IMR-90 (cell line): ENCODE data around the gene PHACTR3. TPM values are rescaled to one million over a fixed set of nuclear protein-coding genes. Genes with fewer than 3 reads are reported as not detected.

ENCODE experiments used
- ATAC-seq: fragments of 200-7000 bp; cut with Tn5 transposase; 2 replicates; pipeline ENCODE4 v1.9.1; 2020; ENCODE audit warnings: low read depth, mild to moderate bottlenecking, moderate library complexity
- BruUV-seq: library from RNA; stranded (reverse); fragments of 400-500 nt; replicated peaks from 2 replicates; lab custom pipeline; 2021; lab: Mats Ljungman, UMichigan
- CTCF ChIA-PET: fragments of 300-600 bp; formaldehyde crosslinking; extraction: SDS; loops from one replicate; lab custom pipeline; 2021; ENCODE audit warnings: antibody characterized with exemption; lab: Yijun Ruan, JAX
- POLR2A ChIA-PET: fragments of 300-600 bp; sonication (Branson Sonifier 250); formaldehyde crosslinking; loops from one replicate; lab custom pipeline; 2022; ENCODE audit warnings: antibody characterized with exemption; ENCODE audit not compliant: unreplicated experiment; lab: Charles Lee
- DNase-seq: peaks from one replicate; pipeline ENCODE4 v3.0.0; 2013
- H2AFZ ChIP-seq: replicated peaks from 2 replicates; pipeline ENCODE3; 2013; ENCODE audit warnings: low read length, mild to moderate bottlenecking; ENCODE audit not compliant: poor library complexity
- H2AK5ac ChIP-seq: 2 replicates; pipeline ENCODE4 v1.6.1; 2013; ENCODE audit warnings: low read depth, low read length, inconsistent platforms
- H2AK9ac ChIP-seq: replicated peaks from 2 replicates; pipeline ENCODE3; 2013; ENCODE audit warnings: mild to moderate bottlenecking, low read depth, low read length, moderate library complexity; ENCODE audit not compliant: poor library complexity
- H2BK120ac ChIP-seq: 2 replicates; pipeline ENCODE4 v1.6.1; 2013; ENCODE audit warnings: low read depth, low read length, inconsistent platforms
- H2BK15ac ChIP-seq: 3 replicates; pipeline ENCODE4 v1.6.1; 2013; ENCODE audit warnings: low read depth, low read length, inconsistent platforms
- H2BK20ac ChIP-seq: 2 replicates; pipeline ENCODE4 v1.6.1; 2013; ENCODE audit warnings: low read depth, mild to moderate bottlenecking, inconsistent platforms, low read length, moderate library complexity
- H2BK5ac ChIP-seq: 2 replicates; pipeline ENCODE4 v1.6.1; 2013; ENCODE audit warnings: mild to moderate bottlenecking, low read depth, low read length, inconsistent platforms; ENCODE audit not compliant: poor library complexity, severe bottlenecking
- H3K14ac ChIP-seq: replicated peaks from 2 replicates; pipeline ENCODE4 v1.6.1; 2013; ENCODE audit warnings: low read depth, low read length, inconsistent platforms
- H3K18ac ChIP-seq: 2 replicates; pipeline ENCODE4 v1.6.1; 2013; ENCODE audit warnings: low read depth, low read length, control low read depth
- H3K23ac ChIP-seq: 2 replicates; pipeline ENCODE4 v1.6.1; 2013; ENCODE audit warnings: low read depth, low read length, inconsistent platforms
- H3K27ac ChIP-seq: 2 replicates; pipeline ENCODE4 v1.5.1; 2013; ENCODE audit warnings: mild to moderate bottlenecking, control low read depth, low read length; ENCODE audit not compliant: insufficient read depth
- H3K27me3 ChIP-seq: 2 replicates; pipeline ENCODE4 v1.6.1; 2013; ENCODE audit warnings: low read length; ENCODE audit not compliant: control insufficient read depth, insufficient read depth
- H3K36me3 ChIP-seq: 2 replicates; pipeline ENCODE4 v1.6.1; 2013; ENCODE audit warnings: low read length, mixed read lengths; ENCODE audit not compliant: control insufficient read depth, insufficient read depth
- H3K4ac ChIP-seq: 2 replicates; pipeline ENCODE4 v1.6.1; 2013; ENCODE audit warnings: low read depth, low read length, inconsistent platforms
- H3K4me1 ChIP-seq: 2 replicates; pipeline ENCODE4 v1.6.1; 2013; ENCODE audit warnings: low read length, mixed read lengths; ENCODE audit not compliant: control insufficient read depth, insufficient read depth
- H3K4me2 ChIP-seq: 2 replicates; pipeline ENCODE4 v1.6.1; 2013; ENCODE audit warnings: low read depth, mild to moderate bottlenecking, control low read depth, low read length, moderate library complexity
- H3K4me3 ChIP-seq: 2 replicates; pipeline ENCODE4 v1.5.1; 2013; ENCODE audit warnings: low read depth, mild to moderate bottlenecking, control low read depth, low read length, moderate library complexity; ENCODE audit not compliant: insufficient read depth
- H3K56ac ChIP-seq: 2 replicates; pipeline ENCODE4 v1.6.1; 2013; ENCODE audit warnings: low read length, inconsistent platforms; ENCODE audit not compliant: insufficient read depth; ENCODE audit errors: extremely low read depth
- H3K79me1 ChIP-seq, 2 experiments: 2 replicates each; pipeline ENCODE4 v1.6.1; 2013; ENCODE audit warnings: low read length in 2 of 2, inconsistent platforms in 1 of 2, low read depth in 1 of 2
- H3K9ac ChIP-seq: 2 replicates; pipeline ENCODE4 v1.6.1; 2013; ENCODE audit warnings: low read depth, low read length, control low read depth
- H3K9me1 ChIP-seq: 2 replicates; pipeline ENCODE4 v1.6.1; 2013; ENCODE audit warnings: low read length, inconsistent platforms; ENCODE audit not compliant: insufficient read depth
- H3K9me3 ChIP-seq: 2 replicates; pipeline ENCODE4 v1.6.1; 2013; ENCODE audit warnings: low read length; ENCODE audit not compliant: control insufficient read depth, insufficient read depth
- H4K20me1 ChIP-seq: 2 replicates; pipeline ENCODE4 v1.6.1; 2013; ENCODE audit warnings: low read length, inconsistent platforms; ENCODE audit not compliant: insufficient read depth
- H4K5ac ChIP-seq: 2 replicates; pipeline ENCODE4 v1.6.1; 2013; ENCODE audit warnings: mild to moderate bottlenecking, low read depth, low read length, control low read depth
- H4K8ac ChIP-seq, 2 experiments: 2 replicates each; pipeline ENCODE4 v1.6.1; 2013; ENCODE audit warnings: low read depth in 2 of 2, low read length in 2 of 2, control low read depth in 1 of 2, inconsistent platforms in 1 of 2
- H4K91ac ChIP-seq: 2 replicates; pipeline ENCODE4 v1.6.1; 2013; ENCODE audit warnings: low read depth, low read length, inconsistent platforms; ENCODE audit not compliant: insufficient read depth
- CEBPB ChIP-seq: IDR thresholded peaks from 2 replicates; pipeline ENCODE4 v1.6.1; 2012; ENCODE audit warnings: low read depth, low read length, improper control_type of control experiment
- MAFK ChIP-seq: IDR thresholded peaks from 2 replicates; pipeline ENCODE4 v1.6.1; 2012; ENCODE audit warnings: low read depth, low read length, improper control_type of control experiment
- MAZ ChIP-seq: IDR thresholded peaks from 2 replicates; pipeline ENCODE4 v1.6.1; 2012; ENCODE audit warnings: low read depth, mild to moderate bottlenecking, low read length, improper control_type of control experiment, moderate library complexity, borderline replicate concordance
- MXI1 ChIP-seq: IDR thresholded peaks from 2 replicates; pipeline ENCODE4 v1.6.1; 2012; ENCODE audit warnings: low read depth, mild to moderate bottlenecking, low read length, moderate library complexity, borderline replicate concordance
- NFE2L2 ChIP-seq: fragments of 150-350 bp; IDR thresholded peaks from 2 replicates; pipeline ENCODE4 v1.6.1; 2016; ENCODE audit warnings: low read depth, mild to moderate bottlenecking, low read length
- POLR2A ChIP-seq: IDR thresholded peaks from 2 replicates; pipeline ENCODE4 v1.6.1; 2012; ENCODE audit warnings: mild to moderate bottlenecking, low read depth, low read length
- RCOR1 ChIP-seq: IDR thresholded peaks from 2 replicates; pipeline ENCODE4 v1.6.1; 2012; ENCODE audit warnings: mild to moderate bottlenecking, low read length, improper control_type of control experiment; ENCODE audit not compliant: insufficient replicate concordance
- RFX5 ChIP-seq: IDR thresholded peaks from 2 replicates; pipeline ENCODE4 v1.8.0; 2012; ENCODE audit warnings: low read depth, mild to moderate bottlenecking, low read length, moderate library complexity
- WGBS, 2 experiments: methylation state at CpG; one replicate each; pipeline versions ENCODE4 v1.1.5 to v1.1.7; 2013; ENCODE audit warnings: missing lambda C conversion rate in 2 of 2; ENCODE audit not compliant: insufficient read length in 1 of 2; ENCODE audit errors: extremely low coverage in 2 of 2; 5-methylcytosine and 5-hydroxymethylcytosine counted together
- dilution Hi-C: fragments of 300-500 bp; cut with HindIII; formaldehyde crosslinking; loops from one replicate; pipeline ENCODE4 v1.14.3; 2018; ENCODE audit warnings: low sequenced_read_pairs; ENCODE audit not compliant: unreplicated experiment
- in situ Hi-C: fragments of 300-500 bp; cut with MboI; formaldehyde crosslinking; loops from 3 replicates; pipeline ENCODE4 v1.14.3; 2019; ENCODE audit warnings: low sequenced_read_pairs, inconsistent platforms, mixed read lengths
- intact Hi-C: fragments of 100-400 bp; cut with micrococcal nuclease; formaldehyde crosslinking; loops from 2 replicates; pipeline ENCODE4 v1.10.0; 2022
- polyA plus RNA-seq, 3 experiments: library from polyadenylated mRNA; depleted of rRNA; stranded (reverse); fragments of >200 nt; gene quantifications; 2 replicates each; pipeline ENCODE4 v1.2.3, GENCODE V29; 2012; ENCODE audit warnings: low replicate concordance in 1 of 3
- total RNA-seq: library from RNA; depleted of rRNA; stranded (reverse); fragments of >200 nt; gene quantifications from 2 replicates; pipeline ENCODE4 v1.2.3, GENCODE V29; 2012
- TF ChIP-seq, protein P1 (sequence below): conservative IDR thresholded peaks from 2 replicates; pipeline ENCODE4 v1.5.1; 2012; ENCODE audit warnings: mild to moderate bottlenecking, low read depth, low read length, improper control_type of control experiment
- TF ChIP-seq, protein P2 (sequence below): fragments of 150-350 bp; IDR thresholded peaks from 2 replicates; pipeline ENCODE4 v1.6.1; 2016; ENCODE audit warnings: low read depth, mild to moderate bottlenecking, low read length, moderate library complexity, borderline replicate concordance

Gene PHACTR3
- total and polyA plus RNA-seq, 2 of the 4 experiments (the other 2 are of a cell fraction): not detected

DNA sequence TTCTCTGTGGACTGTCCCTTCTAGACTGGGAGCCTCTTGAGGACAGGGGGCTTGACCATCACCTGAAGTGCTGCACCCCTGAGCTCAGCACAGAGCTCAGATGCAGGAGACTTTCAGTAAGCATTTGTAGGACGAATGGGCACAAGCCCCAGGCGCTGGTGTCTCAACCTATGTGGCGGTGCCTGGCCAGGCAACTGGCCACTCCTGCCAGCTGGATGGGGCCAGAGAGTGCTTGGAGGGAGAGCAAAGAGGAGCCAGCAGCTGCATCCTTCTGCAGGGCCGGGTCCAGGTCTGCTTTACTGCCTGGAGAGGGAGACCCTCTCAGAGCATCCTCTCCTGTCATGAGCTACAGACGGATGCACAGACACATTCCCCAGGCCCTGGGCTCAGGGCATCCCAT is 4.5 kb downstream of the PHACTR3 start:
- Histone ChIP-seq H3K4me1 (no peaks in the 10 kb centered on the region), H3K27ac (no peak overlapping the region), H2BK5ac (no peak overlapping the region), H2AK9ac (no peak overlapping the region), H3K14ac (no peak overlapping the region), H3K27me3 (peaks cover 8% of the 10 kb centered on the region; the same call in 1 of the 2 replicates), H4K8ac (no peak overlapping the region), H2AFZ (no peak overlapping the region), H3K4me3 (no peak overlapping the region), H3K79me1 (no peaks in the 10 kb centered on the region), H2AK5ac (no peak overlapping the region), H3K56ac (no peak overlapping the region), H3K4me2 (no peak overlapping the region), H3K18ac (no peak overlapping the region), H2BK15ac (no peak overlapping the region), H4K5ac (no peak overlapping the region), H4K91ac (no peak overlapping the region), H2BK20ac (no peak overlapping the region), H2BK120ac (no peak overlapping the region), H3K9ac (no peak overlapping the region), H3K9me3 (no peaks in the 10 kb centered on the region), H4K20me1 (no peaks in the 10 kb centered on the region), H3K9me1 (no peaks in the 10 kb centered on the region), H3K23ac (no peak overlapping the region), H3K4ac (no peak overlapping the region), H3K36me3 (no peaks in the 10 kb centered on the region)
- in situ Hi-C loops (no loop called here), dilution Hi-C loops (no loop called here), intact Hi-C loops (no loop called here)
- POLR2A ChIA-PET: no interaction called here
- TF ChIP-seq RCOR1 (no peak), POLR2A (no peak), NFE2L2 (no peak), MXI1 (no peak), MAFK (no peak), RFX5 (no peak), CEBPB (no peak), MAZ (no peak)
- TF ChIP-seq, protein P1, sequence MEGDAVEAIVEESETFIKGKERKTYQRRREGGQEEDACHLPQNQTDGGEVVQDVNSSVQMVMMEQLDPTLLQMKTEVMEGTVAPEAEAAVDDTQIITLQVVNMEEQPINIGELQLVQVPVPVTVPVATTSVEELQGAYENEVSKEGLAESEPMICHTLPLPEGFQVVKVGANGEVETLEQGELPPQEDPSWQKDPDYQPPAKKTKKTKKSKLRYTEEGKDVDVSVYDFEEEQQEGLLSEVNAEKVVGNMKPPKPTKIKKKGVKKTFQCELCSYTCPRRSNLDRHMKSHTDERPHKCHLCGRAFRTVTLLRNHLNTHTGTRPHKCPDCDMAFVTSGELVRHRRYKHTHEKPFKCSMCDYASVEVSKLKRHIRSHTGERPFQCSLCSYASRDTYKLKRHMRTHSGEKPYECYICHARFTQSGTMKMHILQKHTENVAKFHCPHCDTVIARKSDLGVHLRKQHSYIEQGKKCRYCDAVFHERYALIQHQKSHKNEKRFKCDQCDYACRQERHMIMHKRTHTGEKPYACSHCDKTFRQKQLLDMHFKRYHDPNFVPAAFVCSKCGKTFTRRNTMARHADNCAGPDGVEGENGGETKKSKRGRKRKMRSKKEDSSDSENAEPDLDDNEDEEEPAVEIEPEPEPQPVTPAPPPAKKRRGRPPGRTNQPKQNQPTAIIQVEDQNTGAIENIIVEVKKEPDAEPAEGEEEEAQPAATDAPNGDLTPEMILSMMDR: no peak
- TF ChIP-seq, protein P2, sequence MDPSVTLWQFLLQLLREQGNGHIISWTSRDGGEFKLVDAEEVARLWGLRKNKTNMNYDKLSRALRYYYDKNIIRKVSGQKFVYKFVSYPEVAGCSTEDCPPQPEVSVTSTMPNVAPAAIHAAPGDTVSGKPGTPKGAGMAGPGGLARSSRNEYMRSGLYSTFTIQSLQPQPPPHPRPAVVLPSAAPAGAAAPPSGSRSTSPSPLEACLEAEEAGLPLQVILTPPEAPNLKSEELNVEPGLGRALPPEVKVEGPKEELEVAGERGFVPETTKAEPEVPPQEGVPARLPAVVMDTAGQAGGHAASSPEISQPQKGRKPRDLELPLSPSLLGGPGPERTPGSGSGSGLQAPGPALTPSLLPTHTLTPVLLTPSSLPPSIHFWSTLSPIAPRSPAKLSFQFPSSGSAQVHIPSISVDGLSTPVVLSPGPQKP: no peak
- CTCF ChIA-PET: no interaction called here
- DNase-seq: no peak
- WGBS, 2 experiments: 20% methylated on average over 1 of the region's 5 CpGs; no CpG with 5 or more reads in 1 of the 2 experiments
- ATAC-seq: no peak
- no TSS peak for BruUV-seq
